Fibroblast of pulmonary artery (primary cell): ENCODE data around the gene GPR137B.

ENCODE experiments used
- DNase-seq: peaks from one replicate; pipeline ENCODE4 v3.0.0-alpha.2; 2010; ENCODE audit warnings: low read depth
- H3K4me3 ChIP-seq: replicated peaks from 2 replicates; pipeline ENCODE4 v1.5.1; 2011; ENCODE audit warnings: low read depth, mild to moderate bottlenecking, control low read depth, low read length, moderate library complexity
- CTCF ChIP-seq: IDR thresholded peaks from 2 replicates; pipeline ENCODE4 v1.5.1; 2011; ENCODE audit warnings: mild to moderate bottlenecking, control low read depth, low read length, inconsistent platforms; ENCODE audit errors: missing control alignments

The GPR137B gene

GRCh38 chr1:236144446-236145150, 2.3 kb downstream of the GPR137B start:
- TF ChIP-seq CTCF, result no peak
- no peak for DNase-seq
- no peak overlapping the region for H3K4me3 ChIP-seq

GRCh38 chr1:236147068-236147467, 4.7 kb downstream of the GPR137B start:
- no peak for DNase-seq
- no peak for TF ChIP-seq CTCF
- no peak overlapping the region for H3K4me3 ChIP-seq

GRCh38 chr1:236147521-236148469, 5.5 kb downstream of the GPR137B start:
- no peak overlapping the region for H3K4me3 ChIP-seq
- no peak for TF ChIP-seq CTCF
- no peak for DNase-seq

GRCh38 chr1:236148470-236148845, 6.1 kb downstream of the GPR137B start:
- no peak overlapping the region for H3K4me3 ChIP-seq
- no peak for TF ChIP-seq CTCF
- DNase-seq, result no peak

- DNase-seq, result no peak
- H3K4me3 ChIP-seq, result no peak overlapping the region
- TF ChIP-seq CTCF, result no peak
Observed at GRCh38 chr1:236149003-236149595, 6.8 kb downstream of the GPR137B start.

- no peak overlapping the region for H3K4me3 ChIP-seq
- DNase-seq, result no peak
- no peak for TF ChIP-seq CTCF
Observed at GRCh38 chr1:236149696-236150228, 7.4 kb downstream of the GPR137B start.
